IMR-90 (cell line): ENCODE measurements around the gene ZNF555. TPM values are rescaled to one million over a fixed set of nuclear protein-coding genes. Genes with fewer than 3 reads are reported as not detected.

Experiments
- ATAC-seq: fragments of 200-7000 bp; cut with Tn5 transposase; 2 replicates; pipeline ENCODE4 v1.9.1; 2020; ENCODE audit warnings: low read depth, mild to moderate bottlenecking, moderate library complexity
- BruUV-seq: library from RNA; stranded (reverse); fragments of 400-500 nt; replicated peaks from 2 replicates; lab custom pipeline; 2021; lab: Mats Ljungman, UMichigan
- CTCF ChIA-PET: fragments of 300-600 bp; formaldehyde crosslinking; extraction: SDS; loops from one replicate; lab custom pipeline; 2021; ENCODE audit warnings: antibody characterized with exemption; lab: Yijun Ruan, JAX
- POLR2A ChIA-PET: fragments of 300-600 bp; sonication (Branson Sonifier 250); formaldehyde crosslinking; loops from one replicate; lab custom pipeline; 2022; ENCODE audit warnings: antibody characterized with exemption; ENCODE audit not compliant: unreplicated experiment; lab: Charles Lee
- DNase-seq: peaks from one replicate; pipeline ENCODE4 v3.0.0; 2013
- H2AFZ ChIP-seq: replicated peaks from 2 replicates; pipeline ENCODE3; 2013; ENCODE audit warnings: low read length, mild to moderate bottlenecking; ENCODE audit not compliant: poor library complexity
- H2AK5ac ChIP-seq: 2 replicates; pipeline ENCODE4 v1.6.1; 2013; ENCODE audit warnings: low read depth, low read length, inconsistent platforms
- H2AK9ac ChIP-seq: replicated peaks from 2 replicates; pipeline ENCODE3; 2013; ENCODE audit warnings: mild to moderate bottlenecking, low read depth, low read length, moderate library complexity; ENCODE audit not compliant: poor library complexity
- H2BK120ac ChIP-seq: 2 replicates; pipeline ENCODE4 v1.6.1; 2013; ENCODE audit warnings: low read depth, low read length, inconsistent platforms
- H2BK15ac ChIP-seq: 3 replicates; pipeline ENCODE4 v1.6.1; 2013; ENCODE audit warnings: low read depth, low read length, inconsistent platforms
- H2BK20ac ChIP-seq: 2 replicates; pipeline ENCODE4 v1.6.1; 2013; ENCODE audit warnings: low read depth, mild to moderate bottlenecking, inconsistent platforms, low read length, moderate library complexity
- H2BK5ac ChIP-seq: 2 replicates; pipeline ENCODE4 v1.6.1; 2013; ENCODE audit warnings: mild to moderate bottlenecking, low read depth, low read length, inconsistent platforms; ENCODE audit not compliant: poor library complexity, severe bottlenecking
- H3K14ac ChIP-seq: replicated peaks from 2 replicates; pipeline ENCODE4 v1.6.1; 2013; ENCODE audit warnings: low read depth, low read length, inconsistent platforms
- H3K18ac ChIP-seq: 2 replicates; pipeline ENCODE4 v1.6.1; 2013; ENCODE audit warnings: low read depth, low read length, control low read depth
- H3K23ac ChIP-seq: 2 replicates; pipeline ENCODE4 v1.6.1; 2013; ENCODE audit warnings: low read depth, low read length, inconsistent platforms
- H3K27ac ChIP-seq: 2 replicates; pipeline ENCODE4 v1.5.1; 2013; ENCODE audit warnings: mild to moderate bottlenecking, control low read depth, low read length; ENCODE audit not compliant: insufficient read depth
- H3K27me3 ChIP-seq: 2 replicates; pipeline ENCODE4 v1.6.1; 2013; ENCODE audit warnings: low read length; ENCODE audit not compliant: control insufficient read depth, insufficient read depth
- H3K36me3 ChIP-seq: 2 replicates; pipeline ENCODE4 v1.6.1; 2013; ENCODE audit warnings: low read length, mixed read lengths; ENCODE audit not compliant: control insufficient read depth, insufficient read depth
- H3K4ac ChIP-seq: 2 replicates; pipeline ENCODE4 v1.6.1; 2013; ENCODE audit warnings: low read depth, low read length, inconsistent platforms
- H3K4me1 ChIP-seq: 2 replicates; pipeline ENCODE4 v1.6.1; 2013; ENCODE audit warnings: low read length, mixed read lengths; ENCODE audit not compliant: control insufficient read depth, insufficient read depth
- H3K4me2 ChIP-seq: 2 replicates; pipeline ENCODE4 v1.6.1; 2013; ENCODE audit warnings: low read depth, mild to moderate bottlenecking, control low read depth, low read length, moderate library complexity
- H3K4me3 ChIP-seq: 2 replicates; pipeline ENCODE4 v1.5.1; 2013; ENCODE audit warnings: low read depth, mild to moderate bottlenecking, control low read depth, low read length, moderate library complexity; ENCODE audit not compliant: insufficient read depth
- H3K56ac ChIP-seq: 2 replicates; pipeline ENCODE4 v1.6.1; 2013; ENCODE audit warnings: low read length, inconsistent platforms; ENCODE audit not compliant: insufficient read depth; ENCODE audit errors: extremely low read depth
- H3K79me1 ChIP-seq, 2 experiments: 2 replicates each; pipeline ENCODE4 v1.6.1; 2013; ENCODE audit warnings: low read length in 2 of 2, inconsistent platforms in 1 of 2, low read depth in 1 of 2
- H3K9ac ChIP-seq: 2 replicates; pipeline ENCODE4 v1.6.1; 2013; ENCODE audit warnings: low read depth, low read length, control low read depth
- H3K9me1 ChIP-seq: 2 replicates; pipeline ENCODE4 v1.6.1; 2013; ENCODE audit warnings: low read length, inconsistent platforms; ENCODE audit not compliant: insufficient read depth
- H3K9me3 ChIP-seq: 2 replicates; pipeline ENCODE4 v1.6.1; 2013; ENCODE audit warnings: low read length; ENCODE audit not compliant: control insufficient read depth, insufficient read depth
- H4K20me1 ChIP-seq: 2 replicates; pipeline ENCODE4 v1.6.1; 2013; ENCODE audit warnings: low read length, inconsistent platforms; ENCODE audit not compliant: insufficient read depth
- H4K5ac ChIP-seq: 2 replicates; pipeline ENCODE4 v1.6.1; 2013; ENCODE audit warnings: mild to moderate bottlenecking, low read depth, low read length, control low read depth
- H4K8ac ChIP-seq, 2 experiments: 2 replicates each; pipeline ENCODE4 v1.6.1; 2013; ENCODE audit warnings: low read depth in 2 of 2, low read length in 2 of 2, control low read depth in 1 of 2, inconsistent platforms in 1 of 2
- H4K91ac ChIP-seq: 2 replicates; pipeline ENCODE4 v1.6.1; 2013; ENCODE audit warnings: low read depth, low read length, inconsistent platforms; ENCODE audit not compliant: insufficient read depth
- BHLHE40 ChIP-seq: fragments of 150-350 bp; IDR thresholded peaks from 2 replicates; pipeline ENCODE4 v1.6.1; 2016; ENCODE audit warnings: mild to moderate bottlenecking, low read depth, low read length
- CEBPB ChIP-seq: IDR thresholded peaks from 2 replicates; pipeline ENCODE4 v1.6.1; 2012; ENCODE audit warnings: low read depth, low read length, improper control_type of control experiment
- CTCF ChIP-seq: conservative IDR thresholded peaks from 2 replicates; pipeline ENCODE4 v1.5.1; 2012; ENCODE audit warnings: mild to moderate bottlenecking, low read depth, low read length, improper control_type of control experiment
- MAZ ChIP-seq: IDR thresholded peaks from 2 replicates; pipeline ENCODE4 v1.6.1; 2012; ENCODE audit warnings: low read depth, mild to moderate bottlenecking, low read length, improper control_type of control experiment, moderate library complexity, borderline replicate concordance
- RAD21 ChIP-seq: IDR thresholded peaks from 2 replicates; pipeline ENCODE4 v1.6.1; 2012; ENCODE audit warnings: low read length, improper control_type of control experiment
- RCOR1 ChIP-seq: IDR thresholded peaks from 2 replicates; pipeline ENCODE4 v1.6.1; 2012; ENCODE audit warnings: mild to moderate bottlenecking, low read length, improper control_type of control experiment; ENCODE audit not compliant: insufficient replicate concordance
- RFX5 ChIP-seq: IDR thresholded peaks from 2 replicates; pipeline ENCODE4 v1.8.0; 2012; ENCODE audit warnings: low read depth, mild to moderate bottlenecking, low read length, moderate library complexity
- SMC3 ChIP-seq: fragments of 150-350 bp; IDR thresholded peaks from 2 replicates; pipeline ENCODE4 v1.6.1; 2016; ENCODE audit warnings: low read depth, mild to moderate bottlenecking, antibody characterized with exemption, low read length, moderate library complexity
- WGBS, 2 experiments: methylation state at CpG; one replicate each; pipeline versions ENCODE4 v1.1.5 to v1.1.7; 2013; ENCODE audit warnings: missing lambda C conversion rate in 2 of 2; ENCODE audit not compliant: insufficient read length in 1 of 2; ENCODE audit errors: extremely low coverage in 2 of 2; 5-methylcytosine and 5-hydroxymethylcytosine counted together
- dilution Hi-C: fragments of 300-500 bp; cut with HindIII; formaldehyde crosslinking; loops from one replicate; pipeline ENCODE4 v1.14.3; 2018; ENCODE audit warnings: low sequenced_read_pairs; ENCODE audit not compliant: unreplicated experiment
- in situ Hi-C: fragments of 300-500 bp; cut with MboI; formaldehyde crosslinking; loops from 3 replicates; pipeline ENCODE4 v1.14.3; 2019; ENCODE audit warnings: low sequenced_read_pairs, inconsistent platforms, mixed read lengths
- intact Hi-C: fragments of 100-400 bp; cut with micrococcal nuclease; formaldehyde crosslinking; loops from 2 replicates; pipeline ENCODE4 v1.10.0; 2022
- polyA plus RNA-seq, 3 experiments: library from polyadenylated mRNA; depleted of rRNA; stranded (reverse); fragments of >200 nt; gene quantifications; 2 replicates each; pipeline ENCODE4 v1.2.3, GENCODE V29; 2012; ENCODE audit warnings: low replicate concordance in 1 of 3
- total RNA-seq: library from RNA; depleted of rRNA; stranded (reverse); fragments of >200 nt; gene quantifications from 2 replicates; pipeline ENCODE4 v1.2.3, GENCODE V29; 2012

The ZNF555 gene
- total and polyA plus RNA-seq, 2 of the 4 experiments (the other 2 are of a cell fraction) = 2.8 to 9.7 TPM

- no peak overlapping the region for H4K91ac ChIP-seq
- H3K14ac ChIP-seq = no peak overlapping the region
- H3K36me3 ChIP-seq = peaks cover 48% of the 10 kb centered on the region
- H2BK120ac ChIP-seq = no peak overlapping the region
- no peak overlapping the region for H2BK20ac ChIP-seq
- H3K18ac ChIP-seq = no peak overlapping the region
- no peak overlapping the region for H3K4me3 ChIP-seq
- H3K9ac ChIP-seq = no peak overlapping the region
- no peak overlapping the region for H3K4me2 ChIP-seq
- H3K79me1 ChIP-seq = peaks cover 0 to 35% of the 10 kb centered on the region in 2 experiments; a peak in 3 of 4 replicates
- H2BK5ac ChIP-seq = no peak overlapping the region
- BruUV-seq = no TSS peak
- H2AFZ ChIP-seq = no peak overlapping the region
- DNase-seq (no peak), ATAC-seq (no peak)
- in situ Hi-C loops (no loop called here), intact Hi-C loops (no loop called here), dilution Hi-C loops (no loop called here)
- CTCF ChIA-PET = no interaction called here
- no peak overlapping the region for H3K4ac ChIP-seq
- no peaks in the 10 kb centered on the region for H3K27me3 ChIP-seq
- no peak overlapping the region for H3K23ac ChIP-seq
- no peak overlapping the region for H4K8ac ChIP-seq
- H4K20me1 ChIP-seq = peaks cover 6% of the 10 kb centered on the region; the same call in 1 of the 2 replicates
- H3K27ac ChIP-seq = no peak overlapping the region
- 99% methylated on average over 12 of the region's 41 CpGs; no CpG with 5 or more reads in 1 of the 2 experiments for WGBS, 2 experiments
- H3K9me1 ChIP-seq = no peaks in the 10 kb centered on the region
- no peaks in the 10 kb centered on the region for H3K4me1 ChIP-seq
- no peak overlapping the region for H2BK15ac ChIP-seq
- POLR2A ChIA-PET = no interaction called here
- no peak overlapping the region for H2AK9ac ChIP-seq
- no peaks in the 10 kb centered on the region for H3K9me3 ChIP-seq
- no peak overlapping the region for H2AK5ac ChIP-seq
- TF ChIP-seq MAZ (no peak), BHLHE40 (no peak), RFX5 (no peak), CEBPB (no peak), SMC3 (no peak), RCOR1 (no peak), CTCF (no peak), RAD21 (no peak)
- H4K5ac ChIP-seq = no peak overlapping the region
- H3K56ac ChIP-seq = no peak overlapping the region
Observed at GRCh38 chr19:2799273-2800020, 41.8 kb upstream of the ZNF555 start.
